ENCODE data around the gene EVA1C. TPM values are rescaled to one million over a fixed set of nuclear protein-coding genes. Genes with fewer than 3 reads are reported as not detected.
A peak's percentile ranks its signal among the peaks of the same experiment; 100 is the strongest.

The EVA1C gene
- total RNA-seq, 2 experiments from 2014 or later: 10.9 to 12.5 TPM

- Mint-ChIP-seq H3K27me3 (no peaks in the 10 kb centered on the region), H3K4me3 (peak overlapping the region; percentile 94), H3K9me3 (peaks cover 5% of the 10 kb centered on the region), H3K36me3 (peaks cover 15% of the 10 kb centered on the region), H3K4me1 (peaks cover 35% of the 10 kb centered on the region), H3K27ac (peak overlapping the region; percentile 97)
- DNase-seq: no peak
Measured at GRCh38 chr21:32410916-32411315, 1.6 kb upstream of the EVA1C start.

GRCh38 chr21:32411350-32412161 is 950 bp upstream of the EVA1C start:
- H3K4me3 Mint-ChIP-seq: peak overlapping the region; percentile 94
- peaks cover 5% of the 10 kb centered on the region for H3K9me3 Mint-ChIP-seq
- H3K4me1 Mint-ChIP-seq: peaks cover 36% of the 10 kb centered on the region
- H3K27ac Mint-ChIP-seq: peak overlapping the region; percentile 97
- peaks cover 15% of the 10 kb centered on the region for H3K36me3 Mint-ChIP-seq
- H3K27me3 Mint-ChIP-seq: no peaks in the 10 kb centered on the region
- peak; percentile 79 for DNase-seq

GRCh38 chr21:32413015-32413504 is 554 bp downstream of the EVA1C start:
- H3K4me3 Mint-ChIP-seq: peak overlapping the region; percentile 91
- peak; percentile 19 for DNase-seq
- H3K4me1 Mint-ChIP-seq: peaks cover 37% of the 10 kb centered on the region
- peaks cover 16% of the 10 kb centered on the region for H3K36me3 Mint-ChIP-seq
- no peaks in the 10 kb centered on the region for H3K27me3 Mint-ChIP-seq
- H3K9me3 Mint-ChIP-seq: peaks cover 5% of the 10 kb centered on the region
- H3K27ac Mint-ChIP-seq: peak overlapping the region; percentile 88

GRCh38 chr21:32413697-32414578 is 1.4 kb downstream of the EVA1C start:
- Mint-ChIP-seq H3K27me3 (no peaks in the 10 kb centered on the region), H3K4me3 (peak overlapping the region; percentile 91), H3K9me3 (no peaks in the 10 kb centered on the region), H3K36me3 (peaks cover 12% of the 10 kb centered on the region), H3K27ac (peak overlapping the region; percentile 88), H3K4me1 (peaks cover 37% of the 10 kb centered on the region)
- DNase-seq: no peak

GRCh38 chr21:32414579-32415358 is 2.3 kb downstream of the EVA1C start:
- no peaks in the 10 kb centered on the region for H3K9me3 Mint-ChIP-seq
- DNase-seq: no peak
- no peak overlapping the region for H3K4me3 Mint-ChIP-seq
- H3K36me3 Mint-ChIP-seq: peaks cover 11% of the 10 kb centered on the region
- peaks cover 37% of the 10 kb centered on the region for H3K4me1 Mint-ChIP-seq
- H3K27me3 Mint-ChIP-seq: no peaks in the 10 kb centered on the region
- no peak overlapping the region for H3K27ac Mint-ChIP-seq

- H3K9me3 Mint-ChIP-seq: no peaks in the 10 kb centered on the region
- no peak for DNase-seq
- H3K27ac Mint-ChIP-seq: no peak overlapping the region
- peaks cover 34% of the 10 kb centered on the region for H3K4me1 Mint-ChIP-seq
- no peak overlapping the region for H3K4me3 Mint-ChIP-seq
- no peaks in the 10 kb centered on the region for H3K27me3 Mint-ChIP-seq
- peaks cover 7% of the 10 kb centered on the region for H3K36me3 Mint-ChIP-seq
Measured at GRCh38 chr21:32415451-32416398, 3.2 kb downstream of the EVA1C start.

- H3K9me3 Mint-ChIP-seq: peaks cover 5% of the 10 kb centered on the region
- peaks cover 26% of the 10 kb centered on the region for H3K4me1 Mint-ChIP-seq
- no peaks in the 10 kb centered on the region for H3K27me3 Mint-ChIP-seq
- DNase-seq: no peak
- H3K36me3 Mint-ChIP-seq: peaks cover 10% of the 10 kb centered on the region
- H3K4me3 Mint-ChIP-seq: no peak overlapping the region
- H3K27ac Mint-ChIP-seq: no peak overlapping the region
Measured at GRCh38 chr21:32418146-32418545, 5.6 kb downstream of the EVA1C start.

- peaks cover 2% of the 10 kb centered on the region for H3K4me1 Mint-ChIP-seq
- H3K9me3 Mint-ChIP-seq: peaks cover 5% of the 10 kb centered on the region
- no peak overlapping the region for H3K4me3 Mint-ChIP-seq
- H3K27me3 Mint-ChIP-seq: no peaks in the 10 kb centered on the region
- DNase-seq: no peak
- no peak overlapping the region for H3K27ac Mint-ChIP-seq
- H3K36me3 Mint-ChIP-seq: peaks cover 10% of the 10 kb centered on the region
Measured at GRCh38 chr21:32422064-32422463, 9.6 kb downstream of the EVA1C start.

- Mint-ChIP-seq H3K36me3 (peaks cover 9% of the 10 kb centered on the region), H3K9me3 (peaks cover 5% of the 10 kb centered on the region), H3K27ac (no peak overlapping the region)
Measured at GRCh38 chr21:32423320-32424190, 11.0 kb downstream of the EVA1C start.

GRCh38 chr21:32424191-32424535 is 11.7 kb downstream of the EVA1C start:
- DNase-seq: no peak
- H3K27me3 Mint-ChIP-seq: no peaks in the 10 kb centered on the region

More at GRCh38 chr21:32423320-32424190, 11.0 kb downstream of the EVA1C start:
- no peak for DNase-seq
- Mint-ChIP-seq H3K4me1 (no peaks in the 10 kb centered on the region), H3K4me3 (no peak overlapping the region), H3K27me3 (no peaks in the 10 kb centered on the region)

GRCh38 chr21:32424674-32425073 is 12.2 kb downstream of the EVA1C start:
- Mint-ChIP-seq H3K4me1 (no peaks in the 10 kb centered on the region), H3K27me3 (no peaks in the 10 kb centered on the region), H3K9me3 (peaks cover 5% of the 10 kb centered on the region), H3K36me3 (peaks cover 9% of the 10 kb centered on the region), H3K4me3 (no peak overlapping the region), H3K27ac (no peak overlapping the region)
- DNase-seq: no peak

More at GRCh38 chr21:32424191-32424535, 11.7 kb downstream of the EVA1C start:
- H3K9me3 Mint-ChIP-seq: peaks cover 5% of the 10 kb centered on the region
- no peak overlapping the region for H3K27ac Mint-ChIP-seq
- no peaks in the 10 kb centered on the region for H3K4me1 Mint-ChIP-seq
- H3K4me3 Mint-ChIP-seq: no peak overlapping the region
- H3K36me3 Mint-ChIP-seq: peaks cover 9% of the 10 kb centered on the region

- H3K4me3 Mint-ChIP-seq: no peak overlapping the region
- no peak for DNase-seq
- no peak overlapping the region for H3K27ac Mint-ChIP-seq
- H3K36me3 Mint-ChIP-seq: peaks cover 14% of the 10 kb centered on the region
- no peaks in the 10 kb centered on the region for H3K4me1 Mint-ChIP-seq
- H3K9me3 Mint-ChIP-seq: peaks cover 8% of the 10 kb centered on the region
- H3K27me3 Mint-ChIP-seq: no peaks in the 10 kb centered on the region
Measured at GRCh38 chr21:32425628-32426027, 13.1 kb downstream of the EVA1C start.

GRCh38 chr21:32426066-32426465 is 13.6 kb downstream of the EVA1C start:
- H3K27ac Mint-ChIP-seq: no peak overlapping the region
- H3K36me3 Mint-ChIP-seq: peaks cover 14% of the 10 kb centered on the region
- no peak for DNase-seq
- H3K9me3 Mint-ChIP-seq: peaks cover 8% of the 10 kb centered on the region
- no peak overlapping the region for H3K4me3 Mint-ChIP-seq
- no peaks in the 10 kb centered on the region for H3K27me3 Mint-ChIP-seq
- no peaks in the 10 kb centered on the region for H3K4me1 Mint-ChIP-seq

Data from activated naive CD8-positive, alpha-beta T cell treated with anti-CD3 and anti-CD28 coated beads for 36 hours (primary cell).